Transverse colon (tissue), 4 donors: ENCODE data around the gene FGF6.

ENCODE experiments used
- POLR2A ChIP-seq: fragments of 450-650 bp; IDR thresholded peaks from one replicate; pipeline ENCODE4 v1.6.1; 2016; ENCODE audit warnings: antibody characterized with exemption, mild to moderate bottlenecking, moderate library complexity
- POLR2AphosphoS5 ChIP-seq, 3 donors: sonication (generic); formaldehyde crosslinking; IDR thresholded peaks; one replicate each; pipeline ENCODE4 v1.6.1; 2016; ENCODE audit warnings: antibody characterized with exemption in 3 of 3
- TF ChIP-seq, protein P1 (sequence below), 5 experiments: fragments of 200-600 bp in 3 of 5; fragments of 450-650 bp in 2 of 5; sonication (generic) in 3 of 5; IDR thresholded peaks; 1 replicate in 2 of 5; 2 replicates in 3 of 5; pipeline ENCODE4 v1.5.1; 2016 to 2017; ENCODE audit warnings: antibody characterized with exemption in 5 of 5, inconsistent platforms in 3 of 5, mild to moderate bottlenecking in 2 of 5, moderate library complexity in 1 of 5

DNA sequence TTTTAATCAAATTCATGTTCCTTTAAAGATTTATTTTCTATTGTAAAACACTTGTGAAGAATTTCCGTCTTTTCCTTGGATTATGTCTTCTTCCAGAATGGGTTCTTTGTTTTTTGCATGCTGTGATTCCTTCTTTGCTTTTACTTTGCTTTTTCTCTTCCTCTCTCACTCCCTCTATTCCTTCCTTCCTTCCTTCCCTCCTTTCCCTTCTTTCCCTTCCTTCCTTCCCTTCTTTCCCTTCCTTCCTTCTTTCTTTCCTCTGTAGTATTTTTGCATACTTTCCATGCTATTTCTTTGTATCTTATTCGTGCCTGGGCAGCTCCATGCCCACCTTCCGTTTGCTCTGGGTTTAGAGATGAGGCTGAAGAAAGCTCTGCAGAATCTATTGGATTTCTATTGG is 44.5 kb downstream of the FGF6 start:
- TF ChIP-seq, protein P1, sequence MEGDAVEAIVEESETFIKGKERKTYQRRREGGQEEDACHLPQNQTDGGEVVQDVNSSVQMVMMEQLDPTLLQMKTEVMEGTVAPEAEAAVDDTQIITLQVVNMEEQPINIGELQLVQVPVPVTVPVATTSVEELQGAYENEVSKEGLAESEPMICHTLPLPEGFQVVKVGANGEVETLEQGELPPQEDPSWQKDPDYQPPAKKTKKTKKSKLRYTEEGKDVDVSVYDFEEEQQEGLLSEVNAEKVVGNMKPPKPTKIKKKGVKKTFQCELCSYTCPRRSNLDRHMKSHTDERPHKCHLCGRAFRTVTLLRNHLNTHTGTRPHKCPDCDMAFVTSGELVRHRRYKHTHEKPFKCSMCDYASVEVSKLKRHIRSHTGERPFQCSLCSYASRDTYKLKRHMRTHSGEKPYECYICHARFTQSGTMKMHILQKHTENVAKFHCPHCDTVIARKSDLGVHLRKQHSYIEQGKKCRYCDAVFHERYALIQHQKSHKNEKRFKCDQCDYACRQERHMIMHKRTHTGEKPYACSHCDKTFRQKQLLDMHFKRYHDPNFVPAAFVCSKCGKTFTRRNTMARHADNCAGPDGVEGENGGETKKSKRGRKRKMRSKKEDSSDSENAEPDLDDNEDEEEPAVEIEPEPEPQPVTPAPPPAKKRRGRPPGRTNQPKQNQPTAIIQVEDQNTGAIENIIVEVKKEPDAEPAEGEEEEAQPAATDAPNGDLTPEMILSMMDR (IDR thresholded peaks at IDR 0.05), result no peak
- TF ChIP-seq POLR2AphosphoS5 (IDR thresholded peaks at IDR 0.05) (no peak), POLR2A (no peak)
